ENCODE measurements around the gene METTL25B.

Gene METTL25B

DNA sequence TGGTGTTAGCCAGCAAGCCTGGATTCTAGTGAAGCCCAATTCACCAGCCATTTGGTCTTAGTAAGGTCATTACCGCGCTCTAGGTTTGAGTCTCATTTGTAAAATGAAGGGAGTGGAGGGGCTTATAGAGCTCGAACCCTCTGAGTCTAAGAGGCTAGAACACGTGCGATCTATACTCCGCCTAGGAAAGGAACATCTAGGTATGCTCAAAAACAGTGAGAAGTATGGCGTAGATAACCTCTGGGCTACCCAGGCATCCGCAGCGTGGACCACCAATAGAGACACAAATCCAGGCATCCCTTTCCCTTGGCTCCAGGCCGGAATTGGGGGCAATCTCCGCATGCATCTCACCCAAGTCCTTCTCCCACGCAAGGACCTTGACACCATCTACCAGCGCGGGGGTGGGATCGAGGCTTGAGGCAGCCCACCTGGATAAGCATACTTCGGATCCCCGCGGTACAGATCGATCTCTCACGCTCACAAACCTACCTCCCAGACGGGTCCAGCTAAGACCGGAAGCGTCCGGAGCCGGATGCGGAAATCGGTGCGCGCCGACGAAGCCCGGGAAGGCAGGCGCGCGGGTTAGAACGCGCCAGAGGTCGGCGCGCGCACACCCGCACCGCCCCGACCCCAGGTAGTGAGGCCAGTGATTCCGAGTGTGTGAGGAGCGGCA is at the start of gene METTL25B:
TSS of gene METTL25B (plus strand) at position 544 of the 673 bp plus-strand sequence. CDS start 636 bp downstream, outside the sequence.
- DNase-seq (ENCODE audit: low read depth in 2 of 2): peak; percentile 75 to 77

DNA sequence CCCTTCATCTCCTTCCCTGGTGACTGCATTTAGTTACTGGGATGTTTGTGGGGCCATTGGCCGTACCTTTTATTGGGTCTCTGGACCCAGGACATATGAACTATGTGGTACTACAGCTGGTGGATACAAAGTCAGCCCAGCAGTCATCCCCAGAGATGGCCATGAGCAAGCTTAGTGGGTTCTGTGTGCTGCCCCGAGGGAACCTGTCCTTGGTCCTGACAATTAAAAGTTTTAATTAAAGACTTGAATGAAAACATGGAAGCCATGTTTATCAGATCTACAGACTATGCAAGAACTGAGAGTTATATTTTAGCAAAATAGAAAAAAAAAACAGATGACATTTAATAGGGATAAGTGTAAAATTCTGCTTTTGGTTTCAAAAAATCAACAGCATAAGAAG is 48.2 kb upstream of the METTL25B start:
- DNase-seq (ENCODE audit: low read depth in 2 of 2): no peak

DNA sequence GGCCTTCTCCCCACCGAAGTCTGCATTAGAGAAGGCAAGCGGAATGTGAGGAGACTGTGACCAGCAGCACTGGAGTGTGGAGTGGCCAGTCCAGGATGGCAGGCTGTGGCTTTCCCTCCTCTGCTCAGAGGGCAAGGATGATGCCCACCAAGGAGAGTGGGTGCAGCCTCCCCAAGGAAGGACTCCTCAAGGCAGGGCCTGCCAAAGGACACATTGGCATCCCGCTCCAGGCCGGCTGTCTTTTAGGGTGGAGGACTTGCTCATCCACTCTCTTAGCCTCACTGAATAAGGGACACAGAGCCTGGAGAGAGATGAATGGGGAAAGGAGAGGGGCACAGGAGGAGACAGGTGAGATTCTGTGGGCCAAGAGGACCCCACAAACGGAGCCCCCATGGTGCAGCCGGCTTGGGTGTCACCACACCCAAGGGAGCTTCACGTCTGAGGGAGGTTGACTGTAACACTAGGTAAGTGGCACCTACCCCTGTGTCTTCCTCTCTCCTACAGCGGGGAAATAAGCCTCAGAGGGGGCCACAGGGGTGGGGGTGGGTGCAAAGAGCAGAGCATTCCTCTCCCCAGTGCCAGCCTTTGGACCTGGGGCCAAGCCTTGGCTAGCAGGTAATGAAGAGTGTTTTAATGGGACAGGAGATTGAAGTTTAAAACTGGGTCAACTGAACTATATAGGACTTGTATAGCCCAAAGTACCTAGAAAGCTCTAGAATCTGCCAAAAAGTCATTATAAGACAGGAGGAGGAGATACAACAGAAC is 46.9 kb upstream of the METTL25B start:
- no peak for DNase-seq (ENCODE audit: low read depth in 2 of 2)

DNA sequence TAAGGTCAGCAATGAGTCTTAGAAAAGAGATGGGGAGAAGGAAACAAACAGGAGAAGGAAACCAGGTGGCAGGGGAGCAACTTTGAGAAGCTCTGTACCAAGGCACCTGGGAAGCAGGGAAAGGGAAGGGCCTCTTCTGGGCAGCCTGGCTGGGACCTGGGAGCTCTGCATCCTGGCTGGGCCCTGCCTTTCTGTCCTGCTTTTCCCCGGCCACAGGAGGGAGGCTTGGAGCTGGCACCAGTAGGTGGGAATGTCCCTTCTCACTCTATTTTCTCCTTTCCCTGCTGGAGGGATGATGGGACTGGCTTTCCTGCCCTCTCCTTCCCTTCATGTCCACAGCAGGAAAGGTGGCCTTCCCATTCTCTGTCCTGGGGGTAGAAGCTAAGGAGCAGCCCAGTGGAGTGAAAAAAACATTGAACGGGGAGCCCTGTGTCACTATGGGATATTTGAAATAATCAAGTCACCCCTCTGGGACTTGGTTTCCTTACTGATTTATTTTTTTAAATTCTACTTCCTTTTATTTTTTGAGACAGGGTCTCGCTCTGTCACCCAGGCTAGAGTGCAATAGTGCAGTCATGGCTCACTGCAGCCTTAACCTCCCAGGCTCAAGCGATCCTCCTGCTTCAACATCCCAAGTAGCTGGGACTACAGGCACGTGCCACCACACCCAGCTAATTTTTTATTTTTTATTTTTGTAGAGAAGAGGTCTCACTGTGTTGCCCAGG is 45.9 kb upstream of the METTL25B start:
- DNase-seq (ENCODE audit: low read depth in 2 of 2): no peak

DNA sequence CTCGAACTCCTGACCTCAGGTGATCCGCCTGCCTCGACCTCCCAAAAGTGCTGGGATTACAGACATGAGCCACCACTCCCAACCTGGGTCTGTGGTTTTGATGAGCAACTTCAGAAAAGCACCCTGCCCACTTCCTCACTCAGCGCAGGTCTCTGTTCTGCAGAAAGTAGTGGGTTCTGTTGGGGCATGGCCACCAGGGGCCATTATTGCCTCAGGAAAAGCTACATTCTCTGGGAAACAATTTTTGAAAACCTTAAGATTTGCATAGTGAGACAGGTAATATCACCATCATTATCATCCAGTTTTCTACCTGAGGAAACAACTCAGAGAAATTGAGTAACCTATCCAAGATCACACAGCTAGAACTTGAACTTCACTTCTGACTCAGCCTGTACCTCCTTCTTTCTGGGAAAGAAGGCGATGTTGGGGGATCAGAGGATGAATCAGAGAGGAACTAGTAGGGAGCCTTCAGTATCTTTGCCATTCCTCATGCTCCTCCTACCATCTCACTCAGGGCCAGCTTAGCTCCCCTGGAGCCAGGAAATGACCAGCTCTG is 44.0 kb upstream of the METTL25B start:
- DNase-seq (ENCODE audit: low read depth in 2 of 2): no peak

DNA sequence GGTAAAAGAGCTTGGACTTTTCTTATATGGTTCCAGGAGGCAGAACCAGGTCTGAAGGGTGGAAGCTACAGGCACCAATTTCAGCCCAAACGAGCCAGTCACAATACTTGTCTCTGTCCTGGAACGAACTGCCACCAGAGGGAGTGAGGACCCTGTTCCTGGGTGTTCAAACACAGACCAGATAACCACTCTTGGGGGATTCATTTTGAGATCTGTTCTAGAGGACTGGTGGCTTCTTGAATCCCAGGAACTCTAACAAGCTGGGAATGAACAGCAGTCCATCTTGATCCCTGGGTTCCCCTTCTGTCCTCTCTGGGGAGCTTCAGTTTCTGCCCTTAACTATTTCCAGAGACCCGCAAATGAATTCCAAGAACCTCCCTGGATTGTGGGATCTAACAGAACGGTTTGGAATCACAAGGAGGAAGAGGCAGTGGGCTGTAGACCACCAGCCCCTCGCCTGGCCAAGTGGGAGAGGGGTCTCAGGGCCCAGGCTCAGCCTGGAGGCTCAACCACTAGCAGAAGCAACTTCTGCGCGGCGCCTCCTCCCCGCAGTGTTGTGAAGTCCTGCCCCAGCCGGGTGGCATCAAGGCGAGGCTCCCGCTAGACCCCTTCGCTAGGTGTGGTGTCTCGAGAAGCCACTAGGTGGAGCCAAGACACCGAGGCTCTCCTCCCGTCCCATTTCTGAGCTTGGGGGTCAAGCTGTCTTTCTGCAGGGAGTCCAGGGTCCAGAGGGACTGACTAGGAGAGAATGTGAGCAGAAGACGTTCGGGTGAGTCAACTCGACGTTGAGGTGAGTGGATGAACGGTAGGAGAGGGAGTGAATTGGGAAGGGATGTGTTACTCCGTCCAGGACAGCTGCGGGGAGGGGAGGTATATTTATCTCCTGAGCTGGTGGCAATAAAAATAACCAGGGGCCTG is 39.0 kb upstream of the METTL25B start:
- peak; percentile 55 to 64 for DNase-seq (ENCODE audit: low read depth in 2 of 2)

DNA sequence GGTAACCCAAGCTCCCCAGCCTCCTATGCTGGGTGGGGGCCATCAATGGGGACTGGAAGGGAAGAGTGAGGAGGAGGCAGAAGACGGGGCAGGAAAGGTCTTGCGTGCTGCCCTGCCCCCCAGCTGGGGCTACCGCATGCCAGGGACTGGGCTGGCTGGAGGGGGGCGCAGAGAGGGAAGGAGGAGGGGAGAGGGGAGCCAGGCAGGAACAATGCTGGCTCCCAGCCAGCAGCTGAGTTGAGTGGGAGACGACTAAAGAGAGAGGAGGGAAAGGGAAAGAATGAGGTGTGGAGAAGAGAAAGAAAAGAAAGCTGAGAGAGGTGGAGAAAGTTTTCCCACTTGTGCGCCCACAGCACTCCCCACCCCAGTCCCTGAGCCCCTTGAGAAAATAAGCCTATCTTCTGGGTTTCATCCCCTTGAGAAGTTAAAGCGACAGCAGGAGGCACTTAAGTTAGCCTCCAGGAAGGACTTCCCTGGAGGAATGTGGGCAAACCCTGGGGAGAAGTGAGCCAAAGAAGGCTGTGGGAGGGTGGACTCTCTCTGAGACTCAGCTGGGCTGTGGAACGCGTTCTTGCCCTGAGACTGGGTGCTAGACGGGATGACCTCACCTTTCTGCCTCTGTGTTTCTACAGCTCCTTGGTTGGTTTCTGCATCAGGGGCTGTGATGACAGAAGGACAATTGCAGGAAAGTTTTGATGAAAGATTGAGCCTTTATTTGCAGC is 38.2 kb upstream of the METTL25B start:
- DNase-seq (ENCODE audit: low read depth in 2 of 2): no peak

DNA sequence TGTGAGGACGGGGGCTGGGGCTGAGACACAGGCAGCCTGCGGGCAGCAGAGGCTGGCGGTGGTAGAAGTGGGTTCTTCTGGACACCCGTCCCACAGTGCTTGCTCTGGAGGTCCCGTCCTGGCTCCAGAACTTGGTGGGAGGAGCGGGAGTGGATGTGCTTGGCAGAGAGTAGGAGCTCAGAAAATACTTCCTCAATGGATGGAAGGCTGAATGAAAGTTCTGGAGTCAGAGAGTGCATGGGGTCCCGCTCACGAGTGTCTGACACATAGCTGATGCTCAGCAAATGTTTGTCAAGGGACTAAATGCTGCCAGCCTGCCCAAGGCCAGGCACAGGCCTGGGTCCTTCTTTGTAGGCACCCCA is 37.6 kb upstream of the METTL25B start:
- DNase-seq (ENCODE audit: low read depth in 2 of 2): no peak

DNA sequence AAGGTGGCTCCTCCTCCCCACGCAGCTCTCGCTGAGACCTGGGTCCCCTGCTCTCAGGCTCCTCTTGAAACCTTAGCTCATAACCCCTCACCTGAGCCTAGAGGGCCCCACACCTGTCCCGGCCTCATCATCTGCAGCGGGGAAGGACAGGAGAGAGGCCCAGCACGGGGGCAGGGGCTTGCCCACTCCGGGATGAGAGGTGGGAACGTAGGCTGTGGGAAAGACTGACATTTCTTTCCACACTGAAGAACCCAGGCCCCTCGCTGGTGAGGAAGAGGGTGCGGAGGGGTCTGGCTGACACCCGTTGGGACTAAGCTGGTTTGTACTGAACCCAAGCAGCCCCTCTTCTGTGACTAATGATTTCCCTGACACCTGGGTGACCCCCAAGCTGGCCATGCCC is 37.1 kb upstream of the METTL25B start:
- no peak for DNase-seq (ENCODE audit: low read depth in 2 of 2)

DNA sequence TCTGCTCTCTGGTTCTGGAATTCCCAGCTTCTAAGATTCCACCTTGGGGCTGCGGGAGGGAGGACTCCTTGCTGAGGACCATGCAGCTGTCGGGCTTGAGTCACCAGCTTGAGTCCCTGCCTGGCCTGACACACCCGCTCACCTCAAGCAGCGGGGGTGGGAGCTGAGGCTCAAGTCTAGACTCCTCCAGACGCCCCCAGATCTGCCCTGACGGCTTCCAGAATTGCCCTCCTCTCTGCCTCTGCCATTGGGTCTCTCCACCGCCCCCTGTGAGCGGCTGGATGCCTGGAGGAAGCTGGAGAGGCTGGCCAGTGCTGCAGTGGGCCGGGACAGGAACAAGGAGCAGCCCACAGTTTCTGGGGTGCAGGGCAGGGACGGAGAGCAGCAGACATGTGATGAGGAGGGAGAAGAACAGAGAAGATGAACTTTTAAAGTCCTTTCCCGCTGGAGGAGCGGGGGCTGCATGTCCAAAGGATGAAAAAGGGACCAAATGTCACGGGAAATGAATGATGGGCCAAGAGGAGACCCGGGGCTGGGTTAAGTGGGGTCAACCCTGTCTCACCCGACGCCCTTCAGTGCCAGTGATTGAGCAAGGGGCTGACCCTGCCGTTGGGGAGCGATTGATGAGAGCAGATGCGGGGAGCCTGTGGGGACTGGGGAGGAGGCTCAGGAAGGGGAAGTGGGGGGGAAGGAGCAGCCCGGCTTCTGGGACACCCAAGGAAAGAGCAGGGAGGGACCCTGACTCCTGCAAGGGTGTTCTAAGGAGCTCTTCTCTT is 36.4 kb upstream of the METTL25B start:
- no peak for DNase-seq (ENCODE audit: low read depth in 2 of 2)

DNA sequence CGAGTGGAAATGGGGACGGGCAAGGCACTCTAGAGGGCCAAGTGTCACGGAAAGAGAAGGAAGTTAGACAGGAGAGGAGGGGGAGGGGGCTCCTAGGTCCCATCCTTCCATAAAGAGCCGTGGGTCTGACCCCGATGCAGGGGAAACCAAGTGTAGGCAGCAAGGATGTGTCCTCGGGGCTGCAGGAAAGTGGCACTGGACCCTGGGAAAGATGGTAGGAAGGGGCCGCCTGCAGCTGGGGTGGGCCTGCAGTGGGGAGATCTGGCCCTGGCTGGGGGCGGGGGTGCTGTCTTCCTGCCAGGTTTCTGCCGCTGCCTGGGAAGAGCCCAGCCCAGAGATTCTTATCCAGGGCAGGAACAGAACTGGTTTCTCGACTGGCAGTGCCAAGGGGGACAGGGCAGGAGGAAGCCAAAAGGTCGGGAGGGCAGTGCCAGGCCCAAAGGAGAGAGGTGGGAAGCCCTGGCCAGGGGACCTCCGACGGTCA is 35.8 kb upstream of the METTL25B start:
- no peak for DNase-seq (ENCODE audit: low read depth in 2 of 2)

DNA sequence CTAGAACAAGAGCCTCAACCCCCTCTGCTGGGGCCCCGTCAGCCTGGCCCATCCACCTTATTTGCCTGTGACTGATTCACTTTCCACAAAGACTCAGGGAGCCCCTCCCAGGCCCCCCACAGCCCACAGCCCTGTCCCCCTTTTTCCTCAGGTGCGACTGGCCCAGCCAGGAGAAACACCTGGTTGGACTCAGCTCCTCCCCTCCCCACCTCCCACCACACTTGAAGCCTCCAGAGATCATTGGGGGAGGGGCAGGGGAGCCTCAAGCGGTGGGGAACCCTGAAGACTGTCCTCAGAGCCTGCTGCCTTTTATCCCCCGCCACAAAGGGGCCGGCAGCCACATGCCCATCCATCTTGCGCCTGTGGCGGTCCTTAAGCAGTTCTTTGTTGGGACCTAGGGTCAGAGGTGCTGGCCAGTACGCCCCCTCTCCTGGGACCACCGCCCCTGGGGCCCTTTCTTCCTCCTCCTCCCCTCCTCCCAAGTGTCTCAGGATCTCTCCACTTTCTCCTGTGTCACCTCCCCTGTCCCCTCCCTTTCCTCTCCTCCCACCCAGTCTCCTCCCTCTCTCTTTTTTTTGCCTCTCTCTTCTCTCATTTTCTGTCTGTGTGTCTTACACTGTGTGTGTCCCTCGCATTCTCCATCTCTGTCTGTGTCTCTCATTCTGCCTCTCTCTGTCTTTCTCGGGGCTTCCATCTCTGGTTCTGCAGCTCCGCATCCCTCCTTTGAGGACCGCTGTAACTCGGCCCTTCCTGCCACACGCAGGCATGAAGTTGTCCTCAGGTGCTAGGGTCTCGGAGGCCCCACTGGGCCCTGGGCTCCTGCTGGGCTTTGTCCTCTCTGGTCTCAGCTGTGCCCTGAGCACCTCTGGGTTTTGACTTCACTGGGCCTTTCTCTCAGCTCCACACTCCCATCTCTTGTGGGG is 35.1 kb upstream of the METTL25B start:
- DNase-seq (ENCODE audit: low read depth in 2 of 2): no peak

DNA sequence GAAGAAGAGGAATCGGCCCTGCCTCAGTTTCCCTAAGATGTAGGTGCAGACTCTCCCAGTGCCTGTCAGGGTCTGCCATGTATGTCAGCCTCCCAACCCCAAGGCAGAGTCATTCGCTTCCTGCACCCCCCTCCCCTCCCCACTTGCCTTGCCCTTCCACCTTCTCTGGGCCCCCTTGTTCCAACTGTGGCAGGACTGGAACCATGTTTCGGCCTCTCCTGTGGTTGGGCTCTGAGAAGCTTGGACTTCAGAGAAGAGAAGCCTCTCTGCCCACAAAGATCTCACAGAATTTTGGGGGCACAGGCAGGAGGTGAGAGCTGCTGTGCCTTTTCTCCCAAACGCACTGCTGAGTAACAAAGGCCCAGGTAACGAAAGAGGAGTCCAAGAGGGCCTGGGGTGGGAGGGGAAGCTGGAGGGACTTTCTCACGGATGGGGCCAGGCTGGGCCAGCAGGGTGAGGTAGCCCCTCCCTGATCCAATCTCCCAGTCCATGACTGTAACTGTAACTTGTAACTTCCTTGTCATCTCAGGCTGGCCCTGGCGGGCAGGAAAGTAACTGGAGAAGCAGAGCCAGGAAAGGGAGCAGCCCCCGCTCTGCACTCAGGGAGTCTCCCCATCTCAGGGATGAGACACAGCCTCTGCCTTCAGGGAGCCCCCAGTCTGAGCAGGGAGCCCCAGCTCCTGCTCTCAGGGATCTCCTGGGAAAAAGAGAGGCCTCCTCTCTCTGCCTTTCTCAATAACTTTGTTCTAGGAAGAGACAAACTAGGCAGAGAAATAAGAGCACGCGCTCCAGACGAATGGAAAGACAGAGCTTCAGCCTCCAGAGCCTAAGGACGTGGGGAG is 34.2 kb upstream of the METTL25B start:
- DNase-seq (ENCODE audit: low read depth in 2 of 2): no peak

DNA sequence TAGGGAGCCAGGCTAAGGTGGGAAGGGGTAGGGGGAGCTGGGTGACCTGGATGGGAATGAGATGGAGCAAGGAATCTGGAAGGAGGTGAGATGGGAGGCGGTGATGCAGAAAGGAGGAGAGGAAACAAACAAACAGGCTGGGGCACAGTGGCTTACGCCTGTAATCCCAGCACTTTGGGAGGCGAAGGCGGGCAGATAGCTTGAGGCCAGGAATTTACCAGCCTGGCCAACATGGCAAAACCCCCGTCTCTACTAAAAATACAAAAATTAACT is 33.6 kb upstream of the METTL25B start:
- DNase-seq (ENCODE audit: low read depth in 2 of 2): no peak

DNA sequence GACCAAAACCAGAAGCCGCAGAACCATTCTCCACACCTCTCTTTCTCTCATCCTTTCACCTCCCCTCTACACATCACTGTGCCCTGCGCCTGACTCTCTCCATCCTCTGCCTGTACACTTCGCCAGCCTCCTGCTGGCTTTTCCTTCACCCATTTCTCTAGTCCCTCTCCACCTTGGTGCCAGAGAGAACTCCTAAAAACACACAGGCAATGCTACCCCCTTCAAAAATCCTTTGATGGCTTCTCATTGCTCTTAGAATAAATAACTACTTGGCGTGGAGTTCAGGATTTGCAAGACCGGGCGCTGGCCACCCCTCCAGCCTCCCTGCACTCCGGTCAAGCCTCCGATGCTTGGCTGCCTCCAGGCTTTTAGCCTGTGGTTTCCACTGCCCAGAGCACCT is 31.5 kb upstream of the METTL25B start:
- DNase-seq (ENCODE audit: low read depth in 2 of 2): no peak

DNA sequence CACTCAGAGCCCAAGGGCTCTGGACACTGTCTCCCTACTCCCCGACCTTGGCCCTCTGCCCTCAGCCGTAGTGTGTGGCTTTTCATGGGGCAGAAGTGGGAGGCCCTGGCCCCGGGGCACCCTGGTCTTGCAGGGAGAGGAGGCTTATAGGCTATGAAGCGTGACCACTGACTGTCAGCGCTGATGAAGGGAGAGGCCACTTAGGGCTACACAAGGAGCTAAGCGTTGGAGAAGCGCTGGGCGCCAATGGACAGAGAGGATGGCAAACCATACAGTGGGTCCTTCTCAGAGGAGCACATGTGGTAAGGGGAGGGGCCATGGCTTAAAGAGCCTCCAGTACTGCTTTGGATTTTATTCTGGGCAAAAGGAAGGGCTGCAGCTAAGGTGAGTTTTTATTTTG is 30.8 kb upstream of the METTL25B start:
- DNase-seq (ENCODE audit: low read depth in 2 of 2): no peak

DNA sequence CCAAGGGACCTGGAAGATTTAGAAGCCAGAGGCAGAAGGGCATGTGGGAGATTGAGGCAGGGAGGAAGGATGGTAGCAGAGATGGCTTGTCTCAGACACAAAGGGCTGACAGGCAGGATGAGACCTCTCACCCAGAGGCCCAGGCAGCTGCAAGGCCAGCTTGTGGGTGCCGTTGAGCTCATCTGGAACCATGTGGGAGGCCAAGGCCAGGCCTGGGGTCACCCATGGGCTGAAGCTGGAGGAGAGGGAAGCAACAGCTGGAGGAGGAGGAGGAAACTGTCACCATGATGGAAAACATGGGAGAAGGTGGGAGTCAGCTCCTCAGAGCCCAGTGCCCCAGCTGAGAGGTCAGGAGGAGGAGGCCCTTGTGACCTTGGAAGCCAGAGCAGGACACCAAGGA is 29.3 kb upstream of the METTL25B start:
- no peak for DNase-seq (ENCODE audit: low read depth in 2 of 2)

All from stimulated activated CD8-positive, alpha-beta memory T cell treated with anti-CD3 and anti-CD28 coated beads, Interleukin-2, amount 100 ng/mL, for 48 hours (primary cell).